Esophagus muscularis mucosa (tissue), 4 donors: ENCODE data around the gene AGL.

Experiments
- CTCF ChIP-seq, 3 experiments: fragments of 200-600 bp in 2 of 3; fragments of 450-650 bp in 1 of 3; sonication (generic) in 2 of 3; IDR thresholded peaks; one replicate each; pipeline ENCODE4 v1.5.1; 2017 to 2019; ENCODE audit warnings: antibody characterized with exemption in 3 of 3, mild to moderate bottlenecking in 2 of 3, moderate library complexity in 1 of 3
- EP300 ChIP-seq: sonication (generic); formaldehyde crosslinking; IDR thresholded peaks from one replicate; pipeline ENCODE4 v1.6.1; 2017; ENCODE audit warnings: antibody characterized with exemption
- POLR2A ChIP-seq: fragments of 450-650 bp; IDR thresholded peaks from one replicate; pipeline ENCODE4 v1.6.1; 2017; ENCODE audit warnings: antibody characterized with exemption, moderate library complexity, mild to moderate bottlenecking, low read depth
- POLR2AphosphoS5 ChIP-seq, 2 donors: sonication (generic); formaldehyde crosslinking; IDR thresholded peaks; one replicate each; pipeline ENCODE4 v1.6.1; 2017; ENCODE audit warnings: antibody characterized with exemption in 2 of 2

GRCh38 chr1:99886179-99886578, 36.0 kb downstream of the AGL start:
- TF ChIP-seq CTCF (IDR thresholded peaks at IDR 0.05) (no peak), POLR2A (no peak), POLR2AphosphoS5 (IDR thresholded peaks at IDR 0.05) (no peak), EP300 (no peak)
